HepG2 (cell line): ENCODE data around the gene IGIP. TPM values are rescaled to one million over a fixed set of nuclear protein-coding genes. Genes with fewer than 3 reads are reported as not detected.

Experiments used
- ATF7-NPFF ChIP-seq: sonication (generic); formaldehyde crosslinking; IDR thresholded peaks from 2 replicates; pipeline ENCODE4 v1.8.1; 2023; ENCODE audit warnings: mild to moderate bottlenecking, low read depth, missing genetic modification reagents, moderate library complexity
- CBX1 ChIP-seq: IDR thresholded peaks from one replicate; pipeline ENCODE4 v1.6.1; 2016; ENCODE audit warnings: antibody characterized with exemption, low read depth
- CEBPZ ChIP-seq: IDR thresholded peaks from 2 replicates; pipeline ENCODE4 v1.6.1; 2012; ENCODE audit warnings: low read length, improper control_type of control experiment
- CENPX ChIP-seq: sonication (generic); formaldehyde crosslinking; IDR thresholded peaks from 2 replicates; pipeline ENCODE4 v1.9.0; 2021; ENCODE audit warnings: mild to moderate bottlenecking, missing genetic modification reagents, moderate library complexity
- HIC2 ChIP-seq: sonication (generic); formaldehyde crosslinking; IDR thresholded peaks from 2 replicates; pipeline ENCODE4 v1.9.0; 2022; ENCODE audit warnings: low read depth, missing genetic modification reagents
- IKZF5 ChIP-seq: IDR thresholded peaks from 2 replicates; pipeline ENCODE4 v1.6.1; 2018; ENCODE audit warnings: missing genetic modification reagents, mild to moderate bottlenecking, missing compliant biosample characterization
- KAT8 ChIP-seq: IDR thresholded peaks from 2 replicates; pipeline ENCODE4 v1.6.1; 2016; ENCODE audit warnings: missing genetic modification reagents, missing compliant biosample characterization
- NBN ChIP-seq: fragments of 450-650 bp; conservative IDR thresholded peaks from 2 replicates; pipeline ENCODE4 v1.6.1; 2017
- NKX3-1 ChIP-seq: sonication (generic); formaldehyde crosslinking; IDR thresholded peaks from 2 replicates; pipeline ENCODE4 v1.5.0; 2020; ENCODE audit warnings: missing genetic modification reagents
- PPARG ChIP-seq: conservative IDR thresholded peaks from 2 replicates; pipeline ENCODE4 v1.6.1; 2016; ENCODE audit warnings: missing biosample characterization, missing genetic modification reagents
- RAD21 ChIP-seq: fragments of 450-650 bp; formaldehyde crosslinking; IDR thresholded peaks from 2 replicates; pipeline ENCODE4 v1.5.0; 2020; ENCODE audit warnings: mild to moderate bottlenecking
- RERE ChIP-seq: IDR thresholded peaks from 2 replicates; pipeline ENCODE4 v1.6.1; 2016; ENCODE audit warnings: low read depth, missing genetic modification reagents, missing compliant biosample characterization
- SMAD9 ChIP-seq: sonication (generic); formaldehyde crosslinking; IDR thresholded peaks from 2 replicates; pipeline ENCODE4 v1.5.1; 2020; ENCODE audit warnings: mild to moderate bottlenecking, missing genetic modification reagents
- YEATS2 ChIP-seq: sonication (generic); formaldehyde crosslinking; IDR thresholded peaks from 2 replicates; pipeline ENCODE4 v1.4.0; 2020; ENCODE audit warnings: missing genetic modification reagents, borderline replicate concordance
- ZNF343 ChIP-seq: sonication (generic); formaldehyde crosslinking; IDR thresholded peaks from 2 replicates; pipeline ENCODE4 v1.4.0; 2020; ENCODE audit warnings: mild to moderate bottlenecking, missing genetic modification reagents
- ZNF484 ChIP-seq: sonication (generic); formaldehyde crosslinking; IDR thresholded peaks from 2 replicates; pipeline ENCODE4 v1.5.1; 2020; ENCODE audit warnings: mild to moderate bottlenecking, low read depth, missing genetic modification reagents, borderline replicate concordance
- ZNF569 ChIP-seq: sonication (generic); formaldehyde crosslinking; IDR thresholded peaks from 2 replicates; pipeline ENCODE4 v1.5.0; 2020; ENCODE audit warnings: mild to moderate bottlenecking, missing genetic modification reagents, moderate library complexity, borderline replicate concordance
- polyA plus RNA-seq, 8 experiments: library from polyadenylated mRNA; depleted of rRNA in 3 of 8; stranded (reverse) in 7 of 8; unstranded in 1 of 8; fragments of >200 nt; fragmentation: Illumina TruSeq in 4 of 8; extraction: Trizol in 4 of 8; gene quantifications; 2 replicates each; pipeline versions ENCODE4 v1.2.1 to v1.2.3, GENCODE V29; 2011 to 2016; ENCODE audit warnings: low read depth in 4 of 8, missing spikeins in 1 of 8, mixed read lengths in 1 of 8; ENCODE audit not compliant: insufficient read depth in 1 of 8
- total RNA-seq, 5 experiments: library from RNA; depleted of rRNA; stranded (reverse); fragments of >200 nt; fragmentation: Illumina TruSeq; extraction: Trizol; gene quantifications; 2 replicates each; pipeline ENCODE4 v1.2.3, GENCODE V29; 2016; ENCODE audit warnings: low read depth in 1 of 5

IGIP gene
- total and polyA plus RNA-seq, 2 of the 13 experiments (the other 11 are each of a cell fraction or from before 2014, with no cell fraction given): 1.7 to 2.1 TPM

GRCh38 chr5:140174465-140175366, 49.0 kb downstream of the IGIP start, which contains the start of gene CYSTM1 (continued):
- TF ChIP-seq CEBPZ: no peak
- TF ChIP-seq NBN: no peak
- TF ChIP-seq NKX3-1 (CRISPR knock-in tag): no peak; the same call in 1 of the 2 replicates
- no peak for TF ChIP-seq RERE (CRISPR knock-in tag)
- peak; percentile 60; the same call in 1 of the 2 replicates for TF ChIP-seq HIC2
- TF ChIP-seq SMAD9 (CRISPR knock-in tag): no peak
- TF ChIP-seq ZNF484 (CRISPR knock-in tag): no peak
- TF ChIP-seq ZNF569 (CRISPR knock-in tag): no peak
- TF ChIP-seq ATF7-NPFF (CRISPR knock-in tag): no peak
- TF ChIP-seq RAD21 (CRISPR knock-in tag): 0 out of 2 replicates have a peak, but pooled peaks have one; percentile 15
- no peak for TF ChIP-seq CENPX (CRISPR knock-in tag)
- TF ChIP-seq ZNF343: no peak
- peak; percentile 67 for TF ChIP-seq PPARG (CRISPR knock-in tag)
- TF ChIP-seq CBX1: no peak
- TF ChIP-seq KAT8 (CRISPR knock-in tag): peak; percentile 79; the same call in 1 of the 2 replicates
- TF ChIP-seq IKZF5 (CRISPR knock-in tag): peak; percentile 65; the same call in 1 of the 2 replicates
- peak; percentile 70; the same call in 1 of the 2 replicates for TF ChIP-seq YEATS2 (CRISPR knock-in tag)
